ENCODE results near the gene GLOD4. TPM values are rescaled to one million over a fixed set of nuclear protein-coding genes. Genes with fewer than 3 reads are reported as not detected.
A peak's percentile ranks its signal among the peaks of the same experiment; 100 is the strongest.
"Not testable (repeated sequence)": the region's sequence is repeated elsewhere in the genome, so short reads cannot be mapped to it uniquely, and the experiment has no call there.

The GLOD4 gene, protein sequence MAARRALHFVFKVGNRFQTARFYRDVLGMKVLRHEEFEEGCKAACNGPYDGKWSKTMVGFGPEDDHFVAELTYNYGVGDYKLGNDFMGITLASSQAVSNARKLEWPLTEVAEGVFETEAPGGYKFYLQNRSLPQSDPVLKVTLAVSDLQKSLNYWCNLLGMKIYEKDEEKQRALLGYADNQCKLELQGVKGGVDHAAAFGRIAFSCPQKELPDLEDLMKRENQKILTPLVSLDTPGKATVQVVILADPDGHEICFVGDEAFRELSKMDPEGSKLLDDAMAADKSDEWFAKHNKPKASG
- polyA plus RNA-seq (ENCODE audit: insufficient read depth in 1 of 5, insufficient read length in 5 of 5, low replicate concordance in 1 of 5): 10 to 100 TPM; 87.0 to 96.9 (median 89.0) TPM
- long read RNA-seq, donor 1, transcript GLOD4-202 (9 exons, 2,059 nt): major isoform, 33 of 70 reads
- long read RNA-seq, donor 1, partial matches to known transcripts: 26 of 70 reads
- long read RNA-seq, donor 1, other reads (novel, unspliced or antisense): 10 of 70 reads
- long read RNA-seq, donor 2, transcript GLOD4-202 (9 exons, 2,059 nt): major isoform, 25 of 41 reads
- long read RNA-seq, donor 2, partial matches to known transcripts: 15 of 41 reads
- long read RNA-seq, donor 2, other reads (novel, unspliced or antisense): 0 of 41 reads
- long read RNA-seq, donor 3, transcript GLOD4-202 (9 exons, 2,059 nt): major isoform, 17 of 51 reads
- long read RNA-seq, donor 3, partial matches to known transcripts: 24 of 51 reads
- long read RNA-seq, donor 3, other reads (novel, unspliced or antisense): 10 of 51 reads
- long read RNA-seq, donor 4, transcript GLOD4-202 (9 exons, 2,059 nt): major isoform, 9 of 51 reads
- long read RNA-seq, donor 4, partial matches to known transcripts: 35 of 51 reads
- long read RNA-seq, donor 4, other reads (novel, unspliced or antisense): 6 of 51 reads
- long read RNA-seq, donor 5, transcript GLOD4-202 (9 exons, 2,059 nt): major isoform, 38 of 113 reads
- long read RNA-seq, donor 5, partial matches to known transcripts: 62 of 113 reads
- long read RNA-seq, donor 5, other reads (novel, unspliced or antisense): 8 of 113 reads
- long read RNA-seq, donor 6, transcript GLOD4-202 (9 exons, 2,059 nt): major isoform, 35 of 85 reads
- long read RNA-seq, donor 6, partial matches to known transcripts: 32 of 85 reads
- long read RNA-seq, donor 6, other reads (novel, unspliced or antisense): 15 of 85 reads
- long read RNA-seq, donor 7, transcript GLOD4-202 (9 exons, 2,059 nt): major isoform, 48 of 85 reads
- long read RNA-seq, donor 7, partial matches to known transcripts: 19 of 85 reads
- long read RNA-seq, donor 7, other reads (novel, unspliced or antisense): 15 of 85 reads
- long read RNA-seq, donor 8, transcript GLOD4-202 (9 exons, 2,059 nt): major isoform, 8 of 20 reads
- long read RNA-seq, donor 8, partial matches to known transcripts: 11 of 20 reads
- long read RNA-seq, donor 8, other reads (novel, unspliced or antisense): 0 of 20 reads

DNA sequence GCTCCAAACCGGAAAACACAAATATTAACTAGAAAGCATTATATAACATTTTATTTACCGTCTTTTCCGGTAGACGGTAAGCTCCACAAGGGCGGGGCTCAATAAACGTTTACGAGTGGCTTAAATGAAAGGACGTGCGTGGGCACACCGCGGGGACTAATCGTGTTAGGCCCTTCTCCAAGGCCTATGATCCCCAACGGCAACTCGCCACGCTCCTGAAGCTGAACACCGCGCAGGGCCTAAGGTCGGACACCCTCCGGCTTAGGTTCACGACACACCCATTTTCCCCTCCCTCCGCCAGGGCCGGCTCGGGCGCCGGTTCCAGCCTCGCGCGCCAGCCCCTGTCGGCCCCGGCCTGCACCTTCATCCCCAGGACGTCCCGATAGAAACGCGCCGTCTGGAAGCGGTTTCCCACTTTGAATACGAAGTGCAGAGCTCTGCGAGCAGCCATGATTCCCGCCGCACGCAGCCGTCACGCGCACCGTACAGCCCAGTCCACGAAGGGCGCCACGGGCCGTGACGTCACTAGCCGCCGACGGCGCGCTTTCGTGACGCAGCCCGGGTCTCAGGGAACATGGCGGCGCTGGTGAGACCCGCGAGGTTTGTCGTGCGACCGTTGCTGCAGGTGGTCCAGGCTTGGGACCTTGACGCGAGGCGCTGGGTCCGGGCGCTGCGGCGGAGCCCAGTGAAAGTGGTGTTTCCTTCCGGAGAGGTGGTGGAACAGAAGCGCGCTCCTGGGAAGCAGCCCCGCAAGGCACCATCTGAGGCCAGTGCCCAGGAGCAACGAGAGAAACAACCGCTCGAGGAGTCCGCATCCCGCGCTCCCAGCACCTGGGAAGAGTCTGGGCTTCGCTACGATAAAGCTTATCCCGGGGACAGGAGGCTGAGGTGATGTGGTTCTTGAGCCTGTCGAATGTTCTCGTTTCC, at the start of gene GLOD4, which contains the start of gene MRM3:
Gene GLOD4 (minus strand): TSS at position 476 of the 927 bp plus-strand sequence. CDS start 25 bp downstream, at position 451.
Gene MRM3 (plus strand): TSS at position 549 of the 927 bp plus-strand sequence. CDS start 26 bp downstream, at position 575.
- peak; percentile 91 to 92 for DNase-seq

DNA sequence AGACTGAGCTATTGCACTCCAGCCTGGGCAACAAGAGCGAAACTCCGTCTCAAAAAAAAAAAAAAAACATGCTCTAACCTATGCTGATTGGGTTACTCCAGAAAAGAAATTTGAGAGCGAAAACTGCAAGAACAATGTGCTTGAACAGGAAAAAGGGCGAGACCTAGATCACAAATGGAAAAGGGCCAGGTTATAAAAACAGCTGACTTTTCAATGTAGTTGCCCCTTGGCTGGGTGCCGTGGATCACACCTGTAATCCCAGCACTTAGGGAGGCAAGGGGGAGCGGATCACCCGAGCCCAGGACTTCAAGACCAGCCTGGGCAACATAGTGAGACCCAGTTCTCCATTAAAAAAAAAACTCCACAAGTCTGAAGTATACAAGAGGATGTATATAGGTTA, 48.9 kb upstream of the GLOD4 start:
- DNase-seq: no peak

DNA sequence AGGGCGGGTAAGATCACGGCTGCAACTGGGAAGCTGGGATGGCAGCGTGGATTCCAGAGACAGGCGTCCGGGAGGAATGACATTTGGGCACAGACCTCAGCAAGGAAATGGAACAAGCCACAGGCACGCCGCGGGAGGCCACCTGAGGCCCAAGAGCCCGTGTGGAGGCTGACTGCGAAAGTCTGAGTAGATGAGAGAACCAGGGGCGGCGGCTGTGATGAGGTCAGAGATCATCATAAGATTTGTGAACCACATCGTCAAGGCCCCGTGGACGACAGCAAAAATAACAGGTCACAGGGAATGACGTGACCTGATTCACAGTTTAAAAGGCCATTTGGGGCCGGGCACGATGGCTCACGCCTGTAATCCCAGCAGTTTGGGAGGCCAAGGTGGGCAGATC, 48.3 kb upstream of the GLOD4 start:
- DNase-seq: no peak

DNA sequence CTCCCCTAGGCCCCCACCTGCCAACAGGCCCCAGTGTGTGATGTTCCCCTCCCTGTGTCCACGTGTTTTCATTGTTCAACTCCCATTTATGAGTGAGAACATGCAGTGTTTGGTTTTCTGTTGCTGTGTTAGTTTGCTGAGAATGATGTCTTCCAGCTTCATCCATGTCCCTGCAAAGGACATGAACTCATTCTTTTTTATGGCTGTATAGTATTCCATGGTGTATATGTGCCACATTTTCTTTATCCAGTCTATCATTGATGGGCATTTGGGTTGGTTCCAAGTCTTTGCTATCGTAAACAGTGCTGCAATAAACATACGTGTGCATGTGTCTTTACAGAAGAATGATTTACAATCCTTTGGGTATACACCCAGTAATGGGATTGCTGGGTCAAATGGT, 47.5 kb upstream of the GLOD4 start:
- not testable (repeated sequence) for DNase-seq

DNA sequence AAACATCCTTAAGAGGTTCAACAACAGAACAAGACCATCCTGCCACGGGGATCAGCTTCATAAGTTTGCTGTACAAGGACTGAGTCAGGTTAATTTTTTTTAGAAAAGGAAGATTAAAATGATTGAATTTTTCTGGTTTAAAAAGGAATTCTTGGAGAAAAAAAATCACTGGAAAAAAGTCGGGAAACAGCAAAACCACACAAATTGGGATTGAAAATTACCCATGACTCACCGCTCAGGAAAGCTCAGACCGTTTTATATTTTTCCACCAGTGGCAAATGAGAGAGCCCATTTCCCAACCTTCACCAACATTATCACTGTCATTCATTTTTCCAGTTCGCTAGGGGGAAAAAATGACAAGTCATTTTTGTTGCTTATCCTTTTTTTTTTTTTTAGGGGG, 46.7 kb upstream of the GLOD4 start:
- no peak for DNase-seq

DNA sequence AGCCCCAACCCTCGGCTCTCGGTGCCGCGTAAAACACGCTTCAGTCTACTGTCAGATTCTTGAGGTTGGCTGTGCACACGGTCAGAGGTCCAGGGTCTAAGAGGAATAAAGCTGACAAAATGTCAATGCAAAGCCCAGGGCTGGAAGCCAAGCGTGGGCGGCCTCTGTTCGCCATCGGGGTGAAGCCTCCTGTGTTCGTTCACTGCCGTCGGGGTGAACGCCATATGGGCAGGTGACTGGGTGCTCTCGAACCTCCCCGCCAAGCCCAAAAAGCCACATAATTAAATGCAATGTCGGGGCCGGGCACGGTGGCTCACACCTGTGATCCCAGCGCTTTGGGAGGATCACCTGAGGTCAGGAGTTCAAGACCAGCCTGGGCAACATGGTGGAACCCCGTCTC, 44.7 kb upstream of the GLOD4 start:
- DNase-seq: no peak

DNA sequence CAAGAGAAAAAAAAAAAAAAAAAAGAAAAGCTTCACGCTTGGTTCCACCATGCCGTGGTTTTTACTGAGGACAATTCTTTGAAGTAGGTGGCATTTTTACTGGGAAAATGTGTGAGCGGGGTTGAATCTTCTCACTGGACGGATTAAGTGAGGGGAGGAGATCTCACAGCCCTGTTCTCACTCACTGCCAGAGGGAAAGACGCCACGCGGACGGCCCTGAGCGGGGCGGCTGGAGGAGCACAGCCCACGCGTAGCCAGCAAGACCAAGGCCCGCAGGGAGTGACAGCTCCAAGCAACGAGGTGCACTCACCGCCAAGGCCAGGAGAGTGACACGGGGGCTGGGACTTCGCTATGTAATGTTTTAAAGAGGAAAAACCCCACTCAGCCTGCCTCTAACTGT, 43.1 kb upstream of the GLOD4 start:
- DNase-seq: no peak

DNA sequence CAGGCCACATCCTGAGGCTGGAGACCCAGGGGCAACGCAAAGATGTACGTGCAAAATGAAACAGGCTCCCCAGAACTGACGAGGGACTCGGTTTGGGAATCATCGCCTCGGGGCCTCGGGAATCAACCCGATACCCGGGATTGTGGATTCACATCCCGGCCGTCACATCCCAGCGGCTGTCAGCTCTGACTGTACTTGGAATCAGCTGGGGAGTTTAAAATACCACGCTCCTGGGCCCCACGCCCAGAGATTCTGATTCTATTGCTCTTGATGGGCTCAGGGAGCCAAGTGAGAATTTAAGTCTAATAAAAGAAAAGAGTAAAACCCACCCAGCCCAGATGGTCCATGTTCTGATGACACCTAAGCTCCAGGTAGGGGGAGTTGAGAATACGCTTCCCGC, 42.3 kb upstream of the GLOD4 start:
- no peak for DNase-seq

DNA sequence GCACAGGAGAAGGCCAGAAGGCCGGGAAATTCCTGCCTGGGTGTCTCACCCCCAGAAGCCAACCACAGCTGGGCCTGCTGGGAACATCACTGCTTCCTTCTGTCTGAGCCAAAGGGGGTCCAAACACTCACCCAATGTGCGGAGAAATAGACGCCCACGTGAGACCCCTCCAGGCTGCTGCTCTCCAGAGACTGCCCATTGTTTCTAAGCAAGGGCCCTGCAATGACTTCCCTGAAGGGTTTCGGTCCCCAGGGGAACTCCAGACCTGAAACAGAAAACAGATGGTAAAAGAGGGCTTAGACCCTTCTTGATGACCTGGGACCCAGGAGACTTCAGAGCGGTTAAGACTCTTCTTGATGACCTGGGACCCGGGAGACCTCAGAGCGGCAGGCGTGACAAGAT, 41.4 kb upstream of the GLOD4 start:
- no peak for DNase-seq

DNA sequence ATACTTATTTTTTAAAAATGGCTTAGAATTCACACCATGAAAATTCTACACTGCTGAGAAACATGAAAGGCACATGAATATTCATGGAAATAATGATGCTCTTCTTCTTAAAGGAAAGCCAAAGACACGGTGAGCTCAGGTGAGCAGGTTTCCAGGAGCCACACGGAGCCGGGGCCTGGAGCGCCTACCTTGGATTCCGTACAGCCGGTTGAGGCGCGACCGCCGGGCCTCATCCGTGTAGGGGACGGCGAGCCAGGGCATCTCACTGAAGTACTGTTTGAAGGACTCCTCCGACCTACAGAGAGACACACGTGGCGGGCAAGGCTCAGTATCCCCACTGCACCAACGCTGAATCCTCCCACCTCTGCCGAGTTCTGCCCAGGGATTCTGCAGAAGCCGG, 37.2 kb upstream of the GLOD4 start:
- no peak for DNase-seq

DNA sequence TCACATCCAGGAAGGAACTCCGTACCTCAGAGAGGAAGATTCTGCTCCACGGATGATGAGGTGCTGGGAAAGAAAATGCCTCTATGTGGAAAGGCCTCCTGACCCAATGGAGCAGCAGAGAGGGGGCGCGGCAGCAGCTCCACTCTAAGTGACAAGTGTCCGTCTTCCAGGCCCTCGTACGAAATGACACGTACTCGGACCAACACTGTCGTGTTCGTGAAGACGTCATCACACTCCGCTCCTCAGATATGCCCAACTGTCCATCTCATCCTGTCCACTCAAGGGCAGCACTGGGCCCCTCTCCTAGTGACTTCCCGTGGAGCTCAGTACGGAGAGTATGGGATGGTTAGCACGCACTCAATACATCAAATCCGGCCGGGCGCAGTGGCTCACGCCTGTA, 32.3 kb upstream of the GLOD4 start:
- DNase-seq: no peak

DNA sequence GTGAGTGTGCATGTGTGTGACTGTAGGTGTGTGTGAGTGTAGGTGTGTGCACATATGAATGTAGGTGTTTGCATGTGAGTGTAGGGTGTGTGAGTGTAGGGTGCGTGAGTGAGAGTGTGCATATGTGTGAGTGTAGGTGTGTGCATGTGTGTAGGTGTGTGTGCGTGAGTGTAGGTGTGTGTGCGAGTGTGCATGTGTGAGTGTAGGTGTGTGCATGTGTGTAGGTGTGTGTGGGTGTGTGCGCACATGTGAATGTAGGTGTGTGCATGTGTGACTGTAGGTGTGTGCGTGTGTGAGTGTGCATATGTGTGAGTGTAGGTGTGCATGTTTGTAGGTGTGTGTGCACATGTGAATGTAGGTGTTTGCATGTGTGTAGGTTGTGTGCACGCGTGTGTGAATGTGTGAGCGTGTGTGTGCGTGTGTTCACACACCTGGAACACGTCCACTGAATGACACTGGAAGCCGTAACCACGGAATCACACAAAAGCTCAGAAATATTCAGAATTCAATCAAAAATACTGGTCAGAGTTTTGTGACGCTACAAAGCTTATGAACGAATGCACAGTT, 30.6 kb upstream of the GLOD4 start:
- DNase-seq: no peak

DNA sequence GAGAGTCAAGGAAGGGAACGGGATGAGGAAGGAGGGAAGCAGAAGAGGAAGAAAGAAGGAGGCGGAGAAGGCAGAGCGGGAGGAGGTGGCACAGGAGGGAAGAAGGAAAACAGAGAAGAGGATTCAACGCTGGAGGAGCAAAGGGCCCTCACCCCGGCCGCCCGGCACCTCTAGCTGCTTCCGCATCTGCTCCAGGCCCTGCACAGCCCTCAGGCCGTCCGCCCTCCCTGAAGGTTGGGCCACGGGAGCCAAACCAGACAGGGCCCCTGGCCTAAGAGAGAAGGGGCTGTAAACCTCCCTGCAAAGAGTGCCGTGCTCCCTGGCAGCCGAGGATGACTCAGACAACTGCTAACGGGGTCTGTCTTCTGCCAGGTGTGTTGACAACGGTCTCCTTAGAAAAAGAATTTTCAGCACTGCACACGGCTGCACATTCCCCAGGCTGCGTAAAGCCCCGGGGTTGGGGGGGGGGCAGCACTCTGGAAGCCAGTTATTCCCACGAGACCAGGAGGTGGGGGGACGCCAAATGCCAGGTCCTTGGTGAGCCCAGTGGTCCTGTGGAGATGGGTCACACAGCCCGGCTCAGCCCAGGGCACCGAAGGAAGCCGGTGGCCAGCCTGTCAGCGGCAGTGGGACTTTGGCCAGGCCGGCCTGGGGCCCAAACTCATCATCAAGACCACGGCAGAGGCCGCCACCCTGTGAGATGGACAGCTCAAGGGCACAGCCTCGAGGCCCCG, 29.1 kb upstream of the GLOD4 start:
- DNase-seq: no peak

DNA sequence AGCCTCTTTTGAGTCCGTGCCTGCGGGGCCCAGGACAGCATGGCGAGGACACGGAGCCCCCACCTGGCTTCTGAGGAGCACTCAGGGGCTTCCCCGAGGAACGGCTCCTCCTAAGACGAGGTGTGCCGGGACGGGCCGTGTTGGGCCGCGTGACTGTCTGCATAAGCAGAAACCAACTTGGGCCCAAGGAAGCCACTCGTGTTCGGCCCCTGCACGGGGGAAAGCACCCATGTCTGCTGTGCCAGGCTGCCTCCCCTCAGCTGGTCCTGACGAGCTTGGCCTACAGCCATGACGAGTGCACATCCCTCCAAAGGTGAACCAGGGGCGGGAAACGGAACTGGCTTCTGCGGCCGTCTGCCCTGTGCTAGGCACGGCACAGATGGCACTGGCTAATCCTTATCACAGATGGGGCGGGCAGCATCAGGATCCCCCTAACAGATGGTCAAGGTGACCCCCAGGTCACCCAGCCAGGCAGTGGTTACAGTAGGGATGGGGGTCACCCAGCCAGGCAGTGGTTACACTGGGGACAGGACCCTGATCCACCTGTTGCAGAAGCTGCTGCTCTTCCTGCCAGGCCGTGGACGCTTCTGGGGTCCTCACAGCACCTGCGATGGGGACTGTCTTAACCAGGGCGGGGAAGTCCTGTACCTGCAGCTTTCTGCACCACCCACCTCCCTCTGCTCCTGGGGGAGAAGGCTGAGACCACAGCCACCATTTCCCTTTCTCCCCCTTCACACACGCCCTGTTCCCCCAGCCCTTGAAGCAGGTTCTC, 25.6 kb upstream of the GLOD4 start:
- DNase-seq: no peak

DNA sequence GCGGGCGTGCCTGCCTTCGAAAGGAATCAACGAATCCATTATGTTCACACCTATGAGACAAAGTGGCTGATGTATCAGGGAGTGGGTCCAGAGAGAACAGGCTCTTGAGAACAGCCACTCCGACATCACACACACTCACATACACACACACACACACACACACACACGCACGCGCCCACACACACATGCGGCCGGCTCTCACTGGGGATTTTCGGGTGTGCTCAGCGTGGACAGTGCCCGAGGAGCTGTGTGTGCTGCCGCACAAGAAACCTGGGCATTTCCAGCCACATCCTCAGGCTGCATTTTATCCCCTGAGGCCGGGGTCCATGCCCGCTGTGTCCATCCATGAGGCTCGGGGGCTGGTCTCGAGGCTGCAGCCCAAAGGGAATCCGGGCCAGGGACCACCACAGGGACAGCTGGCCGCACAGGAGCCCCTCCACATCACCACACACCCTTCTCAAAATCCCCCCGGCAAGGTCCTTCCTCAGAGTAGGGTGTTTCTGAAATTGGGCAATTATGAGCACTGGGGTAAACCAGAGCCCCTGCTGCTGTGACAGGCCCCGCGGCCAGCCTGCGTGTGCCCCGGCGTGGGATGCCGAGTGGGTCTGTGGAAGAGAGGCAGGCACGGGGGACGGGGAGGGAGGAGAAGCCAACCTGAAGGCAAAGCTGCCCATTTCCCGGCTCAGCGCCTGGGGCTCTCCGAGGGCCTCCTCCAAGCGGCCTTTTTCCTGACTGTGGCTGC, 24.9 kb upstream of the GLOD4 start:
- DNase-seq: no peak

DNA sequence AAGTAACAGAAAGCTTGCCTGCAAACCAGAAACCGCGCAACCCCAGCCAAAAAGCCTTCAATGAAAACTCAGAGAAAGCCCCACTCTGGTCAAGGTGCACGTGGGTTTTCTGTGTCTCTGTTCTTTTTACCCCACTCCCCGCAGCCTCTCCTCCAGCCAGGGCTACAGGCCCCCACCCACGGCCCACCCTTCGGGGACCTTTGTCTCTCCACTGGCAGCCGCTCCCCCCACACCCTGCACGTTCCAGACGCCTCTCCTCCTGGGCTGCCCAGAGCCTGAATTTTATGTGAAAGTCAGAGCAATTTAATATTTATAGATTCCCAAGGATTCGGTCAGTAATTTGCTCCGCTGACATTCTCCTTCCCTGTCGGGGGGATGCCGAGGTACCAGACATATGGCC, 24.3 kb upstream of the GLOD4 start:
- DNase-seq: no peak

DNA sequence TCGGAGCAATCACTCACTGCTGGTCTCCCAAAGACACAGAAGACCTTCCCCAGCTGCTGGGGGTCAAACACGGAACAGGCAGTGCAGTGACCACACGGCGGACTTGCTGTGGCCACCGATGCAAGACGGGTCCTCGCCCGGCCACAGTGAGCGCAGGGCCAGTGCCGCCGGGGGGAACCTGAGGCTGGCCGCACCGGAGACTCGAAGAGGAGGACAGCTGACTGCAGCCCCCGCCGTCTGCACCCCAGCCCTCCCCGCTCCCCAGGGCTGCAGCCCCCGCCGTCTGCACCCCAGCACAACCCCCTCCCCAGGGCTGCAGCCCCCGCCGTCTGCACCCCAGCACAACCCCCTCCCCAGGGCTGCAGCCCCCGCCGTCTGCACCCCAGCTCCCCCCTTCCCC, 23.8 kb upstream of the GLOD4 start:
- not testable (repeated sequence) for DNase-seq
